Measurements from ENCODE around the gene COQ5. TPM values are rescaled to one million over a fixed set of nuclear protein-coding genes. Genes with fewer than 3 reads are reported as not detected.

Gene COQ5
- total RNA-seq, 4 donors from 2014 or later: 14.9 to 18.7 (median 18.0) TPM

- H3K9me3 ChIP-seq: no peaks in the 10 kb centered on the region
- no peak overlapping the region for H3K27ac ChIP-seq
- WGBS: 98% methylated on average over 5 of the region's 5 CpGs
- TF ChIP-seq POLR2A (IDR thresholded peaks at IDR 0.05) (no peak), CTCF (IDR thresholded peaks at IDR 0.05) (no peak), POLR2AphosphoS5 (IDR thresholded peaks at IDR 0.05) (no peak), EP300 (IDR thresholded peaks at IDR 0.05) (no peak)
- no peak overlapping the region for H3K4me3 ChIP-seq
- no peaks in the 10 kb centered on the region for H3K27me3 ChIP-seq
- H3K36me3 ChIP-seq: peaks cover 12% of the 10 kb centered on the region
- peaks cover 56% of the 10 kb centered on the region for H3K4me1 ChIP-seq
- no peak for DNase-seq (ENCODE audit: low spot score in 2 of 2)
These were observed 13.2 kb upstream of the COQ5 start for GRCh38 chr12:120542166-120542565.

DNA sequence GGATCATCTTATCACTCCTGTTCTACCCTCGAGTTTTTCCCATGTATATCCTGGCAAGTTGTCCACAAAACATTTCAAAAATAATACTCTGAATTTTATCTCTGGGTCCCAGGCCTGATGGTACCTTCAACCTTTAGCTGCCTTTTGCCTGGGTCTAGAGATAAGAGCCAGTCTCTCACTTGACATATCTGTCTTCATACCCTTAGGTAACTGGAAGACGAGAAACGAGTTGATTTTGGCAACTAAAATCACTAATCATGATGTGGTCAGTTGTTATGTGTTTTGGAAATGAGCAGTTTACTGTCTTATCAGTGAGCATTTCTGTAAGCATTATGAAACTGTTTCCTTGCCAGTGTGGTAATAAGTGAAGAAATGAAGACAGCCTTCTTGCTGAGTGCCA, 11.5 kb upstream of the COQ5 start:
- Histone ChIP-seq H3K27me3 (no peaks in the 10 kb centered on the region), H3K9me3 (no peaks in the 10 kb centered on the region), H3K27ac (peak overlapping the region; percentile 29), H3K36me3 (no peaks in the 10 kb centered on the region), H3K4me3 (no peak overlapping the region), H3K4me1 (peaks cover 72% of the 10 kb centered on the region)
- no peak for TF ChIP-seq POLR2A (IDR thresholded peaks at IDR 0.05)
- TF ChIP-seq EP300 (IDR thresholded peaks at IDR 0.05): no peak
- no peak for TF ChIP-seq POLR2AphosphoS5 (IDR thresholded peaks at IDR 0.05)
- TF ChIP-seq CTCF (IDR thresholded peaks at IDR 0.05): no peak
- no peak for DNase-seq (ENCODE audit: low spot score in 2 of 2)
- WGBS: 27% methylated on average over 3 of the region's 3 CpGs

GRCh38 chr12:120539303-120539702, 10.3 kb upstream of the COQ5 start:
- TF ChIP-seq POLR2A (IDR thresholded peaks at IDR 0.05): no peak
- no peak for TF ChIP-seq POLR2AphosphoS5 (IDR thresholded peaks at IDR 0.05)
- TF ChIP-seq EP300 (IDR thresholded peaks at IDR 0.05): no peak
- TF ChIP-seq CTCF (IDR thresholded peaks at IDR 0.05): no peak
- Histone ChIP-seq H3K4me1 (peaks cover 73% of the 10 kb centered on the region), H3K36me3 (no peaks in the 10 kb centered on the region), H3K9me3 (no peaks in the 10 kb centered on the region), H3K4me3 (no peak overlapping the region), H3K27ac (no peak overlapping the region), H3K27me3 (no peaks in the 10 kb centered on the region)
- 72% methylated on average over 1 of the region's 1 CpG for WGBS
- DNase-seq (ENCODE audit: low spot score in 2 of 2): no peak

GRCh38 chr12:120538281-120539156, 9.6 kb upstream of the COQ5 start:
- no peak for DNase-seq (ENCODE audit: low spot score in 2 of 2)
- Histone ChIP-seq H3K4me3 (peak overlapping the region; percentile 88), H3K4me1 (peaks cover 70% of the 10 kb centered on the region), H3K9me3 (no peaks in the 10 kb centered on the region), H3K27me3 (no peaks in the 10 kb centered on the region), H3K36me3 (no peaks in the 10 kb centered on the region), H3K27ac (peak overlapping the region; percentile 63)
- 19% methylated on average over 6 of the region's 6 CpGs for WGBS
- no peak for TF ChIP-seq POLR2AphosphoS5 (IDR thresholded peaks at IDR 0.05)
- TF ChIP-seq CTCF (IDR thresholded peaks at IDR 0.05): no peak
- TF ChIP-seq EP300 (IDR thresholded peaks at IDR 0.05): no peak

DNA sequence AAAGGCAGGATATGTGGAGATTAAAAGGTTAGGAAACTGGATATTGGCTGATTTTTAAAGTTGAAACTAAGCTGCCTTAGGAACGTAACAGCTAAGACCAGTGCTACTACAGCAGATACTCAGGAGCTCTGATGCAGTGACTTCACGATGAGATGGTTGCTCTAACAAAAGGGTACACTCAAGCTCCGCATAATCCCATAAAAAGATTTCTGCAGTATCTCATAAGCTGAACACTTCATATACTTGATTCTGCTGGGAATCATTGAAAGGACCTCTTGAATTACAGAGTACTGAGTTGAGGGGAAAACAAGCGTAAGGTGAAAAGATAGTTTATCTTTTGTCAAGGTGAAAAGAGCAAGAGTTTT, 8.9 kb upstream of the COQ5 start:
- DNase-seq (ENCODE audit: low spot score in 2 of 2): no peak
- H3K27me3 ChIP-seq: no peaks in the 10 kb centered on the region
- no peaks in the 10 kb centered on the region for H3K9me3 ChIP-seq
- no peak for TF ChIP-seq POLR2AphosphoS5 (IDR thresholded peaks at IDR 0.05)
- no peak for TF ChIP-seq POLR2A (IDR thresholded peaks at IDR 0.05)
- no peak for TF ChIP-seq EP300 (IDR thresholded peaks at IDR 0.05)
- H3K27ac ChIP-seq: peak overlapping the region; percentile 63
- no peaks in the 10 kb centered on the region for H3K36me3 ChIP-seq
- peak overlapping the region; percentile 88 for H3K4me3 ChIP-seq
- peaks cover 65% of the 10 kb centered on the region for H3K4me1 ChIP-seq
- 48% methylated on average over 4 of the region's 4 CpGs for WGBS

All from suprapubic skin (tissue), 4 donors.